ACHN (cell line): Measurements from ENCODE around the gene MYRIP.

Experiments
- DNase-seq: peaks from one replicate; pipeline ENCODE4 v3.0.0-alpha.2; 2015
- in situ Hi-C: cut with HindIII; loops from 2 replicates; pipeline ENCODE4 v1.10.0; 2017; ENCODE audit warnings: low sequenced_read_pairs, low pct_ligation_motif_present, low pct_unique_long_range_greater_than_20kb

The MYRIP gene

DNA sequence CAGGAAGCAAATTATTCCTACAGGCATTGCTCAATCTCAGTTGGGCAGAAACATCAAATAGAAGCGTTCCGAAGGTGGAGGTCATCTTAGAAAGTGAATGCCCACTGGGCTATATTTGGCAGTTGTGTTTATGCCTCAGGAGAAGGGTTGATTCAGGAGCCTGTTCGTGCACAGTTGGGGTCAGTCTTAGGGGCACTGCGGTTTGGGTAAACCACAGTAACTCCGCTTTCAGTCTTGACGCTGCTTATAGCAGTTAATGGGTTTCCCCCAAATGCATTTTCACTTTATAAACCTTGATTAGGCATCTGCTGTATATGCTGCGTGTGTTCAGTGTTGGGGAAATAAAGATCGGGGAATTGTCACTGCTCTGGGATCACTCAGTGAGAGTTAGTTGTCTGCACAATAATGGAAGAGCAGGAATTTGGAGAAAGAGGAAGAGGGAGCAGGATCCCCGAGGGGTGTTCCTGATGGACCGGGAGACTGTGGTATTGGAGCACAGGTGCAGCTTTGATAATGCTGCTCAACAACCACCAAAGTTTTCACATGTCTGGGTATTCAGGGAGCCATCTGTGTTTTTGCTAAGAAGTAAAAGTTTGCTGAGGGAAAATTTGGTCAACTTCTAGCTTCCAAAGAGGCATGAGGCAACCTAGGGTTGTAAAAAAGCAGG, 375.8 kb downstream of the MYRIP start:
- no peak for DNase-seq
- in situ Hi-C loops = loop anchor here (25.0 kb wide), 1 partner anchor 127 kb away; the partner anchor contains the start of gene EIF1B

DNA sequence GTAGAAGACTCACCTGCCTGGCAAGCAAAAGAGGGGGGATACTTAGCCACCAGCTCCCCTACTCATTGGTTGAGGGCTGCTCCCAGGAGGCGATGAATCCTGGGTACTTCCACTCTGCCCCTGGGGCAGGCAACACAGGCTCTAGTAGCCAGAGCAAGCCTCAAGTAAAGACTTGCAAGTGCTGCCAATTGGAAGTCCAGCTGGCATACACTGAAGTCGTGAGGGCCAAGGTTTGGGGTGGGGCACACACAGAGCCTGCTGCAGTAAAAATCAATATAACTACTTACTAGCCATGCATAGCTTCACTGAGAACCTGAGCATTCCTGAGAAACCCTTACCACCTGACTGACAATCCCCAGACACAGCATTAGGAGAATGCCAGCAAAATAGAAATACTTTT, 377.1 kb downstream of the MYRIP start:
- in situ Hi-C loops = loop anchor here (25.0 kb wide), 1 partner anchor 126 kb away; the partner anchor contains the start of gene EIF1B
- DNase-seq = no peak

- in situ Hi-C loops = loop anchor here (25.0 kb wide), 1 partner anchor 124 kb away; the partner anchor contains the start of gene EIF1B
- no peak for DNase-seq
Observed at GRCh38 chr3:40187945-40188344, 378.5 kb downstream of the MYRIP start.

GRCh38 chr3:40189118-40189517, 379.7 kb downstream of the MYRIP start:
- no peak for DNase-seq
- in situ Hi-C loops = loop anchor here (25.0 kb wide), 1 partner anchor 123 kb away; the partner anchor contains the start of gene EIF1B

- in situ Hi-C loops = loop anchor here (25.0 kb wide), 1 partner anchor 122 kb away; the partner anchor contains the start of gene EIF1B
- DNase-seq = no peak
Observed at GRCh38 chr3:40190056-40190455, 380.6 kb downstream of the MYRIP start.

DNA sequence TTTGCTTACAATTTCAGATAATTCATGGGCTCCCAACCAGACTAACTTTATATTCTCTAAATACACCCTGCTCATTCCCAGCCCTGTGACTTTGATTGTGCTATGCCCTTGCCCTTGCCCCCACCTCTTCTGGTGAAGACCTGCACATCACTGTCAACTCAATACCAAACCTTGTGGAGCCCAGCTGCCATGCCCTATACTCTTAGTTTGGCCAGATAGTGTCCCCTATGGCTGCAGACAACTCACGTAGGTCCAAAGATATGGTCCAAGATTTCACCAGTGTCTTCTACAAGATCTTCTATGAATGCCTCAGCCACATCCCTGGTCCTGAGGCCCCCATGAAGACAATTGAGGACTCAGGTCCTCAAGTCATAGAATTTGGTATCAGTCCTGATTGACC, 381.8 kb downstream of the MYRIP start:
- no peak for DNase-seq
- in situ Hi-C loops = loop anchor here (25.0 kb wide), 1 partner anchor 121 kb away; the partner anchor contains the start of gene EIF1B

GRCh38 chr3:40191850-40192448, 382.5 kb downstream of the MYRIP start:
- peak; percentile 52 for DNase-seq
- in situ Hi-C loops = loop anchor here (25.0 kb wide), 1 partner anchor 120 kb away; the partner anchor contains the start of gene EIF1B

DNA sequence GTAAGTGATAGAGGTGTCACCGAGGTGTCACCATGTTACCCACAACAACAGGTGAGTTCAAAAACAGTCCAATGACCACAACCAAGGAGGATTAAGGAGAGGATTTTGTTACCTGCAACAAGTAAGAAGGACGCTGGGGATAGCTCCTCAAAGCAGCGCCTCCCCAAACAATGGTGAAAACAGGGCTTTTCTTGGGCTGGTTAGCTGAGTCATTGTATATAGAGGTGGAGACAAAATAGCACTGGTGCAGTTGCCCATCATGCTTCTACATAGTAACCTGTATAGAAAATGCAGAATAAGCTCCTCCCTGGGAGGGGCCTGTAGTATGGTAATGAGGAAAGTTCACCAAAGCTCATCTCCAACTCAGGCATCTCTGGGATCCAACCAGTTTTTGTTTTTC, 383.2 kb downstream of the MYRIP start:
- in situ Hi-C loops = loop anchor here (25.0 kb wide), 1 partner anchor 120 kb away; the partner anchor contains the start of gene EIF1B

GRCh38 chr3:40196966-40197365, 387.6 kb downstream of the MYRIP start:
- no peak for DNase-seq
- in situ Hi-C loops = loop anchor here (25.0 kb wide), 1 partner anchor 115 kb away; the partner anchor contains the start of gene EIF1B

More for the DNA sequence above, 383.2 kb downstream of the MYRIP start:
- DNase-seq = no peak

- no peak for DNase-seq
- in situ Hi-C loops = no loop called here
Observed at GRCh38 chr3:40200692-40201316, 391.4 kb downstream of the MYRIP start.

GRCh38 chr3:40201770-40202169, 392.4 kb downstream of the MYRIP start:
- DNase-seq = no peak
- in situ Hi-C loops = no loop called here

- no peak for DNase-seq
- in situ Hi-C loops = no loop called here
Observed at GRCh38 chr3:40206522-40206921, 397.1 kb downstream of the MYRIP start.

- in situ Hi-C loops = no loop called here
- no peak for DNase-seq
Observed at GRCh38 chr3:40207796-40208195, 398.4 kb downstream of the MYRIP start.

DNA sequence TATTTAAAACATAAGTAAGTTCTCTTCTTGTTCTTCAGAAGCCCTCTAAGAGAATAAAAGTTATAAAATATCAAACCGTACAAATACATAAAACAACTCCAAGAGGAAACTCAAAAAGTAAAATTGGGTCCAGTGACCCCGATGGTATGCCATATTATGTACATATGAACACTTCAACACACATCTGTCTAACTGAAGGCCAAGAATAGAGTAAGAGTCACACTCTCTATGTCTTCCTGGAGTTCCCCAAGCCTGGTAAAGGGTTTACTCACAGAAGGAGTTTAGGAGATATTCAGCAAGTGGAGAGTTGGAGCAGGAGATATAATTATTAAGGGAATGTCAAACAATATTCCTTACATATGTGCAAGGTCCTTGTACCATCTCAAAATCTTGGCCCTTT, 398.8 kb downstream of the MYRIP start:
- in situ Hi-C loops = no loop called here
- DNase-seq = no peak

GRCh38 chr3:40211579-40211978, 402.2 kb downstream of the MYRIP start:
- no peak for DNase-seq
- in situ Hi-C loops = no loop called here

GRCh38 chr3:40213556-40213955, 404.1 kb downstream of the MYRIP start:
- in situ Hi-C loops = no loop called here
- DNase-seq = no peak

DNA sequence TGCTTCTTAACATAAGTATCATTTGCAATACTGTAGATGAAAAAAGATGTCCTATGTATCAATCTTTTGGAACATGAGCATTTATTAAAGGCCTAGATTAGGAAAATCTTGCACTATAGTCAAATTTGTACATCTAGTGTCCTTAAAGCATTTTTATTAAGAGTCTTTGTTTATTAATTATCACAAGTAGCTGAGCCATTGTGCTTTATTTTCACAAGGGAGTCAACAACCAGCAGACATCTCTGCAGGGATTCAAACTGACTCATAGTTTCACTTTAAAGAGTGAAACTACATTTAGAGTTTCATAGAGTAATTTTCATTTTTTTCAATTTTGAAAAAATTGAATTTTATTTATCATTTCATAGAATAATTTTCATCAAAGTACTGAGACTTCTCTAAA, 405.6 kb downstream of the MYRIP start:
- in situ Hi-C loops = no loop called here
- no peak for DNase-seq

- no peak for DNase-seq
- in situ Hi-C loops = no loop called here
Observed at GRCh38 chr3:40216471-40216870, 407.1 kb downstream of the MYRIP start.

- in situ Hi-C loops = no loop called here
Observed at GRCh38 chr3:40223856-40224255, 414.4 kb downstream of the MYRIP start.

More at GRCh38 chr3:40223856-40224255, 414.4 kb downstream of the MYRIP start:
- DNase-seq = no peak
